GM12878 (cell line): ENCODE results near the gene FNDC3B. TPM values are rescaled to one million over a fixed set of nuclear protein-coding genes. Genes with fewer than 3 reads are reported as not detected.

Experiments
- ATAC-seq: fragments of 200-7000 bp; cut with Tn5 transposase; 3 replicates; pipeline ENCODE4 v1.9.1; 2020; ENCODE audit warnings: mild to moderate bottlenecking, moderate library complexity
- BruUV-seq: library from RNA; stranded (reverse); fragments of 400-500 nt; replicated peaks from 2 replicates; lab custom pipeline; 2021; lab: Mats Ljungman, UMichigan
- CTCF ChIA-PET: fragments of 300-600 bp; sonication (Branson Sonifier 250); formaldehyde crosslinking; extraction: SDS; loops from one replicate; lab custom pipeline; 2021; ENCODE audit warnings: inconsistent platforms; lab: Yijun Ruan, JAX
- POLR2A ChIA-PET: fragments of 350-600 bp; formaldehyde crosslinking; extraction: SDS; loops from one replicate; lab custom pipeline; 2021; ENCODE audit warnings: inconsistent platforms; lab: Charles Lee
- RAD21 ChIA-PET: fragments of 300-600 bp; sonication (Branson Sonifier 250); formaldehyde crosslinking; loops from one replicate; lab custom pipeline; 2023; ENCODE audit warnings: antibody characterized with exemption; ENCODE audit not compliant: unreplicated experiment; lab: Charles Lee
- SMC1A ChIA-PET: fragments of 300-600 bp; sonication (Branson Sonifier 250); formaldehyde crosslinking; loops from one replicate; lab custom pipeline; 2023; ENCODE audit not compliant: unreplicated experiment, uncharacterized antibody; lab: Charles Lee
- DNase-seq: peaks from one replicate; pipeline ENCODE4 v3.0.0-alpha.2; 2011; ENCODE audit warnings: low read depth, low spot score
- FAIRE-seq: peaks from 3 replicates; lab custom pipeline; 2011; peaks lifted over from hg19 to GRCh38; lab: Jason Lieb, UNC
- H2AFZ ChIP-seq: 2 replicates; pipeline ENCODE4 v1.6.0; 2011; ENCODE audit warnings: low read depth, low read length, control low read depth; ENCODE audit not compliant: control insufficient read depth
- H3K27ac ChIP-seq: 2 replicates; pipeline ENCODE4 v1.5.1; 2011; ENCODE audit warnings: control low read depth; ENCODE audit not compliant: control insufficient read depth, insufficient read depth
- H3K27me3 ChIP-seq, 2 experiments: replicated peaks in 1 of 2; 2 replicates each; pipeline versions ENCODE4 v1.6.0 to v1.6.1; 2011; ENCODE audit warnings: low read length in 1 of 2; ENCODE audit not compliant: control insufficient read depth in 2 of 2, insufficient read depth in 2 of 2
- H3K36me3 ChIP-seq, 2 experiments: 2 replicates each; pipeline ENCODE4 v1.5.1; 2011; ENCODE audit warnings: low read length in 1 of 2; ENCODE audit not compliant: control insufficient read depth in 2 of 2, insufficient read depth in 2 of 2
- H3K4me1 ChIP-seq: 2 replicates; pipeline ENCODE4 v1.6.1; 2011; ENCODE audit warnings: mild to moderate bottlenecking, low read length, moderate library complexity, mixed read lengths; ENCODE audit not compliant: control insufficient read depth, insufficient read depth
- H3K4me2 ChIP-seq: 2 replicates; pipeline ENCODE4 v1.6.0; 2011; ENCODE audit warnings: control low read depth; ENCODE audit not compliant: control insufficient read depth, insufficient read depth
- H3K4me3 ChIP-seq: fragments of 200-600 bp; sonication (generic); 2 replicates; pipeline ENCODE4 v1.5.1; 2016
- H3K79me2 ChIP-seq: 2 replicates; pipeline ENCODE4 v1.6.0; 2011; ENCODE audit warnings: low read length; ENCODE audit not compliant: control insufficient read depth, insufficient read depth
- H3K9ac ChIP-seq: 2 replicates; pipeline ENCODE4 v1.8.0; 2011; ENCODE audit warnings: low read length, control low read depth, mixed read lengths; ENCODE audit not compliant: control insufficient read depth, insufficient read depth
- H3K9me3 ChIP-seq: replicated peaks from 3 replicates; pipeline ENCODE4 v1.5.1; 2011; ENCODE audit warnings: mild to moderate bottlenecking, low read length; ENCODE audit not compliant: control insufficient read depth, insufficient read depth
- H4K20me1 ChIP-seq: 2 replicates; pipeline ENCODE4 v1.6.0; 2011; ENCODE audit not compliant: control insufficient read depth, insufficient read depth
- DPF2 ChIP-seq: fragments of 450-650 bp; IDR thresholded peaks from 2 replicates; pipeline ENCODE4 v1.6.1; 2017; ENCODE audit warnings: mild to moderate bottlenecking
- ELK1 ChIP-seq: IDR thresholded peaks from 2 replicates; pipeline ENCODE4 v1.6.1; 2012; ENCODE audit warnings: low read depth, low read length, improper control_type of control experiment
- GATAD2B ChIP-seq: fragments of 450-650 bp; conservative IDR thresholded peaks from 2 replicates; pipeline ENCODE4 v1.6.1; 2017; ENCODE audit warnings: low read depth, mild to moderate bottlenecking, moderate library complexity
- HCFC1 ChIP-seq: fragments of 150-350 bp; IDR thresholded peaks from 2 replicates; pipeline ENCODE4 v1.6.1; 2014; ENCODE audit warnings: low read length
- SMAD5 ChIP-seq: IDR thresholded peaks from 2 replicates; pipeline ENCODE4 v1.6.1; 2016; ENCODE audit warnings: antibody characterized with exemption, low read depth
- STAT3 ChIP-seq: IDR thresholded peaks from 2 replicates; pipeline ENCODE4 v1.6.1; 2011; ENCODE audit warnings: low read depth, low read length, improper control_type of control experiment
- WGBS: methylation state at CpG from one replicate; pipeline ENCODE4 v1.1.6; 2016; ENCODE audit warnings: low lambda C conversion rate; ENCODE audit not compliant: insufficient replicate concordance, insufficient coverage; ENCODE audit errors: missing lambda C conversion rate; 5-methylcytosine and 5-hydroxymethylcytosine counted together
- in situ Hi-C: fragments of 300-500 bp; cut with MboI; formaldehyde crosslinking; loops from 9 replicates; pipeline ENCODE4 v1.14.3; 2018; ENCODE audit warnings: mixed read lengths
- intact Hi-C: fragments of 100-400 bp; cut with micrococcal nuclease; formaldehyde crosslinking; loops from one replicate; pipeline ENCODE4 v1.14.2; 2022; ENCODE audit not compliant: unreplicated experiment
- polyA plus RNA-seq, 11 experiments: library from polyadenylated mRNA; depleted of rRNA in 4 of 11; unstranded in 6 of 11; stranded (reverse) in 5 of 11; fragments of >200 nt; fragmentation: Nextera tagmentation in 4 of 11; fragmentation: Illumina TruSeq in 1 of 11; extraction: Ambion mirVana in 4 of 11; extraction: Trizol in 1 of 11; gene quantifications; 1 replicate in 1 of 11; 2 replicates in 10 of 11; pipeline versions ENCODE4 v1.2.1 to v1.2.3, GENCODE V29; 2011 to 2016; ENCODE audit warnings: inconsistent platforms in 2 of 11, missing spikeins in 2 of 11, low read depth in 1 of 11
- total RNA-seq, 4 experiments: library from RNA; depleted of rRNA in 3 of 4; stranded (reverse); fragments of >200 nt in 3 of 4; fragmentation: Illumina TruSeq in 1 of 4; extraction: Trizol in 1 of 4; gene quantifications; 2 replicates each; pipeline versions ENCODE4 v1.2.1 to v1.2.3, GENCODE V29; 2013 to 2021

FNDC3B gene
- total and polyA plus RNA-seq, 10 of the 15 experiments (the other 5 are each of a cell fraction or from before 2014, with no cell fraction given): 7.9 to 35.0 (median 18.5) TPM

GRCh38 chr3:172067837-172068440, 28.6 kb downstream of the FNDC3B start:
- no peak overlapping the region for H3K27ac ChIP-seq
- no peaks in the 10 kb centered on the region for H3K27me3 ChIP-seq
- POLR2A ChIA-PET: no interaction called here
- no peak overlapping the region for H2AFZ ChIP-seq
- H3K9ac ChIP-seq: no peak overlapping the region
- 76% methylated on average over 6 of the region's 6 CpGs for WGBS
- FAIRE-seq (no peak), DNase-seq (no peak), ATAC-seq (no peak; the same call in 2 of the 3 replicates)
- no peak for TF ChIP-seq HCFC1
- no peak for TF ChIP-seq GATAD2B
- no peak for TF ChIP-seq STAT3
- TF ChIP-seq DPF2: no peak
- TF ChIP-seq ELK1: no peak
- no peak for TF ChIP-seq SMAD5
- no peak overlapping the region for H3K4me2 ChIP-seq
- H4K20me1 ChIP-seq: no peaks in the 10 kb centered on the region; the same call in 1 of the 2 replicates
- SMC1A ChIA-PET: interaction anchor here (0.8 to 2.9 kb wide), 5 partner anchors 19 to 36 kb away, joined by 3 to 13 read pairs (median 4); partner anchors contain the start of gene FNDC3B
- H3K79me2 ChIP-seq: peaks cover 55% of the 10 kb centered on the region
- CTCF ChIA-PET: interaction anchor here (2.0 kb wide), 1 partner anchor 25 kb away, joined by 4 read pairs; no protein-coding TSS in a partner anchor
- H3K36me3 ChIP-seq: peaks cover 2 to 11% of the 10 kb centered on the region in 2 experiments; a peak in 2 of 4 replicates
- in situ Hi-C loops: no loop called here
- H3K4me1 ChIP-seq: peaks cover 11% of the 10 kb centered on the region
- no TSS peak for BruUV-seq
- RAD21 ChIA-PET: interaction anchor here (1.0 to 2.5 kb wide), 3 partner anchors 17 to 72 kb away, joined by 4 to 8 read pairs (median 5); no protein-coding TSS in a partner anchor
- peaks cover 5% of the 10 kb centered on the region; the same call in 2 of the 3 replicates for H3K9me3 ChIP-seq
- intact Hi-C loops: no loop called here
- H3K4me3 ChIP-seq: no peak overlapping the region
